ENCODE data around the gene AIFM3. TPM values are rescaled to one million over a fixed set of nuclear protein-coding genes. Genes with fewer than 3 reads are reported as not detected.
"Not testable (repeated sequence)": the region's sequence is repeated elsewhere in the genome, so short reads cannot be mapped to it uniquely, and the experiment has no call there.

Gene AIFM3
- total RNA-seq, 1 donor from 2014 or later = 0.36 TPM

- intact Hi-C loops (cut with micrococcal nuclease) = no loop called here
These were observed 26.1 kb upstream of the AIFM3 start for GRCh38 chr22:20940904-20941385.

- intact Hi-C loops (cut with micrococcal nuclease) = not testable (repeated sequence)
These were observed 24.7 kb upstream of the AIFM3 start for GRCh38 chr22:20942203-20942902.

GRCh38 chr22:20943104-20943933, 23.7 kb upstream of the AIFM3 start:
- intact Hi-C loops (cut with micrococcal nuclease) = no loop called here

- intact Hi-C loops (cut with micrococcal nuclease) = no loop called here
These were observed 23.0 kb upstream of the AIFM3 start for GRCh38 chr22:20944042-20944441.

- intact Hi-C loops (cut with micrococcal nuclease) = no loop called here
These were observed 21.5 kb upstream of the AIFM3 start for GRCh38 chr22:20945578-20945934.

GRCh38 chr22:20946080-20946986, 20.7 kb upstream of the AIFM3 start:
- intact Hi-C loops (cut with micrococcal nuclease) = no loop called here

GRCh38 chr22:20946991-20947390, 20.1 kb upstream of the AIFM3 start:
- intact Hi-C loops (cut with micrococcal nuclease) = no loop called here

- intact Hi-C loops (cut with micrococcal nuclease) = no loop called here
These were observed 18.6 kb upstream of the AIFM3 start for GRCh38 chr22:20948450-20948849.

- intact Hi-C loops (cut with micrococcal nuclease) = no loop called here
These were observed 18.1 kb upstream of the AIFM3 start for GRCh38 chr22:20948989-20949388.

- intact Hi-C loops (cut with micrococcal nuclease) = loop anchor here (10.0 kb wide), 1 partner anchor 65 kb away; no protein-coding TSS in a partner anchor
These were observed 17.3 kb upstream of the AIFM3 start for GRCh38 chr22:20949698-20950183.

- intact Hi-C loops (cut with micrococcal nuclease) = loop anchor here (10.0 kb wide), 1 partner anchor 67 kb away; no protein-coding TSS in a partner anchor
These were observed 15.7 kb upstream of the AIFM3 start for GRCh38 chr22:20951151-20951931.

- intact Hi-C loops (cut with micrococcal nuclease) = loop anchor here (10.0 kb wide), 1 partner anchor 67 kb away; no protein-coding TSS in a partner anchor
These were observed 15.1 kb upstream of the AIFM3 start for GRCh38 chr22:20951932-20952380.

GRCh38 chr22:20952544-20953341, 14.3 kb upstream of the AIFM3 start:
- intact Hi-C loops (cut with micrococcal nuclease) = loop anchor here (10.0 kb wide), 1 partner anchor 68 kb away; no protein-coding TSS in a partner anchor

- intact Hi-C loops (cut with micrococcal nuclease) = loop anchor here (10.0 kb wide), 1 partner anchor 68 kb away; no protein-coding TSS in a partner anchor
These were observed 13.8 kb upstream of the AIFM3 start for GRCh38 chr22:20953342-20953608.

GRCh38 chr22:20953668-20954500, 13.2 kb upstream of the AIFM3 start:
- intact Hi-C loops (cut with micrococcal nuclease) = loop anchor here (10.0 kb wide), 1 partner anchor 69 kb away; no protein-coding TSS in a partner anchor

- intact Hi-C loops (cut with micrococcal nuclease) = loop anchor here (10.0 kb wide), 1 partner anchor 71 kb away; no protein-coding TSS in a partner anchor
These were observed 11.5 kb upstream of the AIFM3 start for GRCh38 chr22:20955548-20955947.

GRCh38 chr22:20956258-20957101, 10.6 kb upstream of the AIFM3 start:
- intact Hi-C loops (cut with micrococcal nuclease) = loop anchor here (10.0 kb wide), 1 partner anchor 72 kb away; no protein-coding TSS in a partner anchor
